Amygdala (tissue), 56 donors: ENCODE results near the gene TAF1C.
"Not testable (repeated sequence)": the region's sequence is repeated elsewhere in the genome, so short reads cannot be mapped to it uniquely, and the experiment has no call there.

Experiments
- DNase-seq, 56 donors: peaks; one replicate each; lab custom pipeline; 2025; lab: John Stamatoyannopoulos, UW

The TAF1C gene

DNA sequence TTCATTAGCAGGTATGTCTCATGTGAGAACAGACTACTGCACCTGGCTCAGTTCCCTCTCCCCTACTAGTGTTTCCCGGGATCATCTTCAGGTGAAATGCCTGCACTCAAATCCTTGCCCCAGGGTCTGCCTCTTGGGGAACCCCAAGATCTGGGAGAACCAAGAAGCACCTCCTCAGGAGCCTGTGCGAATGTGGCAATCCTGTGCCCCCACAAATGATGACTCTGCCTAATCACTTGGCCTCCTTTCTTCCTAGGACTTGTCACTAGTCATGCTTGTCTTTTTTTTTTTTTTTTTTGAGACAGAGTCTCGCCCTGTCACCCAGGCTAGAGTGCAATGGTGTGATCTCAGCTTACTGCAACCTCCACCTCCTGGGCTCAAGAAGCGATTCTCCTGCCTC is 25.8 kb upstream of the TAF1C start:
- DNase-seq = no peak

DNA sequence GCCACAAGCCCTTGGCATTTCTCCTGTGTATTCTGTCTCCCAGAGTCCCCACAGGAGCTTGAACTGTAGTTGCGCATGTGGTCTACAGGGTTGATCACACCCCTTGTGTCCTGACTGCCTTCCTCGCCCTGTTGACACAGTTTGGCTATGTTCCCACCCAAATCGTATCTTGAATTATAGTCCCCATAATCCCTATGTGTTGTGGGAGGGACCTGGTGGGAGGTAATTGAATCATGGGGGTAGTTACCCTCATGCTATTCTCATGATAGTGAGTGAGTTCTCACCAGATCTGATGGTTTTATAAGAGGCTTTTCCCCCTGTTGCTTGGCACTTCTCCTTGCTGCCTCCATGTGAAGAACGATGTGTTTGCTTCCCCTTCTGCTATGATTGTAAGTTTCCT is 25.3 kb upstream of the TAF1C start:
- no peak for DNase-seq

DNA sequence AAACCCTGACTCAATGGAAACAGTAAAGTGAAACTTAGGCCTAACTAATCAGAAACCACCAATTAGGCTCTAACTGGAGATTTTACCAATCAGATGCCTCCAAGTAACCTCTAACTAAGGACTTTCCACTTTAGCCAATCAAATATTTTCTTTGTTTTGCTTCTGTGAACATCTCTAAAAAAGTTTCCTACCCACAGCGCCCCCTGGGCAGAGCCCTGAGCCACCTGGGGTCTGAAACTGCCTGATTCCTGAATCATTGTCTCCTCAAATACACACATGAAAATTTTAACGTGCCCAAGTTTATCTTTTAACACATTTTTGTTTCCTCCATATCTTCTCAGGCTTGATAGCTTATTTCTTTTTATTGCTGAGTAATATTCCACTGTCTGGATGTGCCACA is 23.1 kb upstream of the TAF1C start:
- DNase-seq = no peak

DNA sequence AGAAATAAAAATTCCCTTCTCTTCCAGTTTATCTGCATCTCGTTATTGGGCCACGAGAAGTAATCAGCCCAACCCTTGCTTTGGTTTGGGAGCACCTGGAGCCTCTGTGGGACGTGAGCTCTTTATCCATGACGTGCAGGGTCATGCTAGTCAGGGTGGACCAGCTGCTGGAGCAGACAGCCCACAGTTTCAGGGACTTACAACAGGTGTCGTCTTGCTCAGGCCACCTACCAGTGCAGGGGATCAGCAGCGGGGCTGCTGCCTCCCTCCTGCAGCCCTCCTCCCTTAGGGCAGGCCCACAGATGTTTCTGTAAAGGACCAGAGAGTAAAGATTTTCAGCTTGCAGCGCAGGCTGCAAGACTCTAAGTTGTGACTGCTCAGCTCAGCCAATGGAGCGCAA is 21.0 kb upstream of the TAF1C start:
- DNase-seq = no peak

DNA sequence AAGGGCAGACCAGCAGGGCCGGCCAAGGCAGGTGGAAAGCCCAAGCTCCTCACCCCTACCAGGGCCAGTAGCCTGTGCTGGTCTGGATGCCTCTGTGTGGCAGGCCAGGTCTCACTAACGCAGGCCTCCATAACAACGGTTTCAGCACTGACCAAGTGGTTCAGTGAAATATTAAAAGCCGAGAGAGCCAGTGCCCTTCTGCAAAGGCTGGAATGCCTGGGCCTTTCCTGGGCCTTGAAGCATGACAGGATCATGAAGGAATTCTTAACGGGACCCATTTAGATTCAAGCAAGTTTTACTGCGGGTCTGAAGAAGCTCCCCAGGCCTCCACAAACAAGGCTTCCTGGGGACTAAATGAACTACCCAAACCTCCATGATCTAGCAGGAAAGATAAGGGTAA is 20.4 kb upstream of the TAF1C start:
- no peak for DNase-seq

DNA sequence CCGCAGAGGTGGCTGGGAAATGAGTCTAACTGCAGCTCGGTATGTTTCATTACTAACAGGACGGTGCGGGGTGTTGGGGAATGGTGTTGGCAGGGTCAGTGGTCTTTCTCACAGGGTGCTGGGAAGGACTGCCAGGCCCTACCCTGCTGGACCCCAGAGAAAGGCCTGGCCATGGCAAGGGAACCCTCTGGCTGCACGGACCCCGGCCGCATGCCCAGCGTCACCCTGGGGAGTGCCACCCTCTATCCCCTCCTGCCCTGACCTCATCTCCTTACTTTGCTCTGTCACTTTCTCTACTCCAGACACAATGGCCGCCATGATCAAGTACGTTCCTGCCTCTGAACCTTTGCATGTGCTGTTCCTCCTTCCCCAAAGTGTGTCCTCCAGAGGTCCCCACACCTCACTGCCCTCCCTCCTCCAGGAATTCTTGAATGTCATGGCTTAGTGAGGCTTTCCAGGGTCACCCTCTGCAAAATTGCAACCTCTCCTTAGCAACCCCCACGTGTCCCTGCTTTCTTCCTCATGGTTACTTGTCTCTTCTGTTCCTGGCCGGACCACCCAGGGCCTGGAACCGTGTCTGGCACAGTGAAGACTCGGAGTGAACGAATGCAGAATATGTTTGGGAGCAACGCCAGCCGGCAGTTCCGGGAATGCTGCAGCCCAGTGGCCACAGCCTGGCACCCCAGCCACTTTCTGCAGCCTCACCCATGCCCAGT is 19.3 kb upstream of the TAF1C start:
- no peak for DNase-seq

DNA sequence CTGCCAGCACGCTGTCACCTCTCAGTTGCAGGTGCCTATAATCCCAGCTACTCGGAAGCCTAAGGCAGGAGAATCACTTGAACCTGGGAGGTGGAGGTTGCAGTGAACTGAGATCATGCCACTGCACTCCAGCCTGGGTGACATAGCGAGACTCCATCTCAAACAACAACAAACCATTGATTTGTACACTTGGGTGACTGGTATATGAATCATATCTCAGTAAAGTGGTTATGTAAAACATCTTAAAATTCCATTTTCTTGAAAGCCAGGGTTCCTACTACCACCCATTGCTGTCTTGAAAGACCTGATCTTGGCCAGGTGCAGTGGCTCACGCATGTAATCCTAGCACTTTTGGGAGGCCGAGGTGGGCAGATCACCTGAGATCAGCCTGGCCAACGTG is 18.3 kb upstream of the TAF1C start:
- DNase-seq = not testable (repeated sequence)

DNA sequence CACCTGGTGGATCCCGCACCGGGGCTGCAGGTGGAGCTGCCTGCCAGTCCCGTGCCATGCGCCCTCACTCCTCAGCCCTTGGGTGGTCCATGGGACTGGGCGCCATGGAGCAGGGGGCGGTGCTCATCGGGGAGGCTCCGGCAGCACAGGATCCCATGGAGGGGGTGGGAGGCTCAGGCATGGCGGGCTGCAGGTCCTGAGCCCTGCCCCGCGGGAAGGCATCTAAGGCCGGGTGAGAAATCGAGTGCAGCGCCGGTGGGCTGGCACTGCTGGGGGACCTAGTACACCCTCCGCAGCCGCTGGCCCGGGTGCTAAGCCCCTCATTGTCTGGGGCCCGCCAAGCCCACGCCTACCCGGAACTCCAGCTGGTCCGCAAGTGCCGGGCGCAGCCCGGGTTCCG is 17.7 kb upstream of the TAF1C start:
- not testable (repeated sequence) for DNase-seq

DNA sequence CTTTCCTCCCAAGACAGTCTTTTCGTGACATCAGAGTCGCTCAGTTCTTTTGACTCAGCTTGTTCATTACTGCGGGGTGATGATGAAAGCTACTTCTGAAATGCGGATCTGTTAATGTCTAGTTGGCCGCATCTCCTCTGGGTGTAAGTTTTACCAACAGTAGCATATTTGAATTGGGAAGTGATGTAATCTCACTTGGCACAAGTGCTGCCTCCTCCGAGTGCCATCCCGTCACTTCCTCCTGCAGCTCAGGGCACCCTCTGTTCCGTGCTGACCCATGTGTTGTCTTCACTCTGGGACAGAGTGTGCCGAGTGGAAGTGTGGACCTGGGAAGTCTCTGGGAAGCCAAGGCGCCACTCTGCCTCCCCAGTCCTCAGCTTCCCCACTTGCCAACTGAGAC is 13.0 kb upstream of the TAF1C start:
- DNase-seq = peak in 28 of 56 donors; percentile 8 to 72 (median 44)

DNA sequence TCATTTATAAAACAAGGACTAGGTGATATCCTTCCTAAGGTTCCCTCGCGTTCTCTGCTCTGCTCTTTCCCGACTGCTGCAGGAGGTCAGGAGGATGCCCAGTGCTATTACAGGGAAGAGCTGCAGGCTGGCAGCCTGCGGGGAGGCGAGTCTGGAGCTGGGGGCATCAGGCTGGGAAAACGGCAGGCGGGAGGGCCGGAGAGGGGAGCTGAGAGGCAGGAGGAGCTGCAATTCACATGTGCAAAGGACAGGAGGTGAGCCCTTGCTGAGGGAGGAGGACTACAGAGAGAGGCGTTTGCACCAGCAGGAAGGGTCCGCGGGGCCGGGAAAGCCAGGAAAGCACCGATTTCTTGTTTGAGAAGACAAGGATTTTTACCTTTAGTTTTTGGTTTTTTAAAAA is 12.2 kb upstream of the TAF1C start:
- no peak for DNase-seq

DNA sequence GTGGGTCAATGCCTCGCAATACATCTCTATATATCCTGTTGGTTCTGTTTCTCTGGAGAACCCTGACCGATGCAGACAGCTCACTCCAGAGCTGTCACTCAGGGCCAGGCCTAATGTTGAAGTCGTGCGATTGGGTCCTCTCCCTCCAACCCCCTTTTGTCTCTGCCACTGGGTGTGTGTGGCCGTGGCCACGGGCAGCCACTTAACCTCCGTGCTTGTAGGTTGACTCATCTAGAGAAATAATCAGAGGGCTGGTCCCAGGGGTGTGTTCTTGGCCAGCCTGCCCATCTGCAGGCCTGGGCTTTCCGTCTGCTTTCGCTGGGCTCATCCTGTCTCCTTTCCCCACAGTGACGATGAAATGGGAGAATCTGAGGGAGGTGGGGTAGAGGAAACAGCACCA is 11.5 kb upstream of the TAF1C start:
- DNase-seq = no peak

DNA sequence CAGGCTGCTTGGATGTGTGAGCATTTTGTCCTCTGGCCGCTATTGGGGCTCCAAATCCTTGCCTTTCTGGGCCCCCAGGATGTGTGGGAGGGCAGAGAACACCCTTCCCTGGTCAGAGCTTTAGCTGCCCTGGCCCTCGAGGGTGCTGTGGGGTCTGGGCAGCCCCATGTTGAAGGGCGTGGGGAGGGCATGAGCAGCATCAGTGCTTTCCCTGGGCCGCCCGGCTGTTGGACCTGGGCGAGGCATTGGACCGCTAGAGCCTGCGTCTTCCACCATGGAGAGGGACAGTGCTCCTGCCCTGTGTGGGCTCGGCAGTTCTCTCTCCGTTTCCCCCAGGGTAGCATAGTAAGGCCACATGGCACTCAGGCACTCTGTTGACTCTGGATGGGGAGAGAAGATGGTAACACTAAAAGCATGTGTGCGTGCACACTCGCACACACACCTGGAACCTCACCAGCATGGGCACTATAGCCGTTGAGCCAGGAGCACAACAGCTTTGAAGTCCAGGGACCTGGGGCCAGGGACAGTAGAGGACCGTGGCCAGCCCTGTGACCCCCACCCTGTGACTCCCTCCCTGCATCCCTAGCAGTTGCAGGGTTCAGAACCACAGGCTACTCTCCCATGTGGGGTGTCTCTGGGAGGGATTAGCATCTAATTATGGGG is 10.7 kb upstream of the TAF1C start:
- no peak for DNase-seq

DNA sequence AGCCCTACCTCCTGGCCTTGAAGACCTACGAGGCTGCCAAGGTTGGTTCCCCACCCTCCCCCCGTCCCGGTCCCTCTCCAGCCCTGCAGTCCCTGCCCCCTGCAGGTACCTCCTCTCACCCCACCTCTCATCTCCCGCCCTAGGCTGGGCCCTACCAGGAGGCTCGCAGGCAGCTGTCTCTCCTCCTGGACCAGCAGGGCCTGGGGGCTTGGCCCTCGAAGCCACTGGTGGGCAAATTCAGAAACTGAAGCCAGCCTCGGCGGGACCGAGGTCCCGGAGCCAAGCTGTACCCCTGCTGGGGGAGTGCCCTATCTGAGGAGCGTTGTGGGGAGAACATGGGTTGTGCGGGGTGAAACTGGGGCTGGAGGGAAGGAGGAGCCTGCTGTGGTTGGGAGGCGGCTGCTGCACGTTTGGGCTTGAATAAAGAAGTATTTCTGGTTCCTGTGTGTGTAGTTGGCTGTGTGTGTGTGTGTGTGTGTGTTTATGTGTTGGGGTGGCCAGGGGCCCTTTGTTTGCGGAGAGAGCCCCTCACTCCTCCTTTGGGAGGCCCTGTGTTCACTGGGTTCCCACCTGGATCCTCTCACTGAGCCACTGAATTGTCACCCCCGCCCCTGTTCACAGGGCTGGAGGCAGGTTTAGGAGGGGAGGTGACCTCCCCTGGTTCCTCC is 10.0 kb upstream of the TAF1C start:
- no peak for DNase-seq

DNA sequence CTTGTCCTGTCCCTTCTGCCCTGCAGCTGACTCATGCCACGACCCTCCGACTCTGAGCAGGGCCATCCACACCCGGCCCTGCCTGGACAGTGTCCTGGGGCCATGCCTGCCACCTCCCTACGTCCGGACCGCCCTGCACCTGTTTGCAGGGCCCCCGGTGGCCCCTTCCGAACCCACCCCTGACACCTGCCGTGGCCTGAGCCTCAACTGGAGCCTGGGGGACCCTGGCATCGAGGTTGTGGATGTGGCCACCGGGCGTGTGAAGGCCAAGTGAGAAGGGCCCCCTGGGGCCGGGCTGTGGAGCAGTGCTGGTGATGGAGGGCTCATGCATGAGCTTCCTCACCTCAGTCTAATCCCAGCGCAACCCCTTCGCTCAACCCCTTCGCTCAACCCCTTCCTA is 9.2 kb upstream of the TAF1C start:
- DNase-seq = no peak

DNA sequence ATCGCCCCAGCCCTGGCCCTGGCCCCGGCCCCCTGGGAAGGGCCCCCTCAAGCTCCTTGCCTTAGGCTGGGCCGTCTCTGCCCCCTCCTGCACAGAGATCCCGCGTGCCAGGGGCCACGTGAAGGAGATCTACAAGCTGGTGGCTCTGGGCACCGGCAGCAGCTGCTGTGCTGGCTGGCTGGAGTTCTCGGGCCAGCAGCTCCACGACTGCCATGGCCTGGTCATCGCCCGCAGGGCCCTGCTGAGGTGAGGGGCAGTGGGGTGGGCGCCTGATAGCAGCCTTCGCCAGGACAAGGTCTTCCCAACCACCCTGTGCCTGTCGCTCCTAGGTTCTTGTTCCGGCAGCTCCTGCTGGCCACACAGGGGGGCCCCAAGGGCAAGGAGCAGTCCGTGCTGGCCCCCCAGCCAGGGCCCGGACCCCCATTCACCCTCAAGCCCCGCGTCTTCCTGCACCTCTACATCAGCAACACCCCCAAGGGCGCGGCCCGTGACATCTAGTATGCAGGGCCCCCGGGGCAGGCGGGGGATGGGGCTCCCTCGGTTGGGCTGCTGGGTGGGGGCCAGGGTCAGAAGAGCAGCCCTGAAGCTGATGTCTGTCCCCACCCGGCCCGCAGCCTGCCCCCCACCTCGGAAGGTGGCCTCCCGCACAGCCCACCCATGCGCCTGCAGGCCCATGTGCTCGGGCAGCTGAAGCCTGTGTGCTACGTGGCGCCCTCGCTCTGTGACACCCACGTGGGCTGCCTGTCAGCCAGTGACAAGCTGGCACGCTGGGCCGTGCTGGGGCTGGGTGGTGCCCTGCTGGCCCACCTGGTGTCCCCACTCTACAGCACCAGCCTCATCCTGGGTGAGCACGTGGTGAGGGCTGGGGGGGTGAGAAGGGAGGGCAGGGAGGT is 8.6 kb upstream of the TAF1C start:
- DNase-seq = no peak

DNA sequence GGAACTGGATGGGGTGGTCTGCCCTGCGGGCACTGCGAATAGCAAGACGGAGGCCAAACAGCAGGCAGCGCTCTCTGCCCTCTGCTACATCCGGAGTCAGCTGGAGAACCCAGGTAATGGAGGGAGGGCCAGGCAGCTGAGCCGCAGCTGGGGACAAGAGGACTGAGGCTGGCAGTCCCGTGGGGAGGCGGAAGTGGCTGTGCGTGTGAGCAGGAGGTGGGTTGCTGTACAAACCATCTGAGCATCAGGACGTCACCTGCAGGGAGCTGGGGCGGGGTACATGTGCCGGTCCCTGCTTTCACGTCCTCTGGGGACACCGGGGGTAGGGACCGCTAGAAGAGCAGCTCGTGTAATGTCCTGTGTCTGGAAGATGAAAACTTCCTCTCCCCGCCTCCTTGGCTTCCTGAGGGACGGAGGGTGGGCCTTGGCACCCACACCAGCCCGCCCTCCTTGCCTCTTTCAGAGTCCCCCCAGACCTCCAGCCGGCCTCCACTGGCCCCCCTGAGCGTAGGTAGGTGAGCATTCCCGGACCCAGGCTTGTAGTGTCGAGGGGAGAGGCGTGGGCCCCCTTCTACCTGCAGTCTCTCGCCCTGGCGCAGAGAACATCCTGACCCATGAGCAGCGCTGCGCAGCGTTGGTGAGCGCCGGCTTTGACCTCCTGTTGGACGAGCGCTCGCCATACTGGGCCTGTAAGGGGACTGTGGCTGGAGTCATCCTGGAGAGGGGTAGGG is 7.8 kb upstream of the TAF1C start:
- DNase-seq = no peak

DNA sequence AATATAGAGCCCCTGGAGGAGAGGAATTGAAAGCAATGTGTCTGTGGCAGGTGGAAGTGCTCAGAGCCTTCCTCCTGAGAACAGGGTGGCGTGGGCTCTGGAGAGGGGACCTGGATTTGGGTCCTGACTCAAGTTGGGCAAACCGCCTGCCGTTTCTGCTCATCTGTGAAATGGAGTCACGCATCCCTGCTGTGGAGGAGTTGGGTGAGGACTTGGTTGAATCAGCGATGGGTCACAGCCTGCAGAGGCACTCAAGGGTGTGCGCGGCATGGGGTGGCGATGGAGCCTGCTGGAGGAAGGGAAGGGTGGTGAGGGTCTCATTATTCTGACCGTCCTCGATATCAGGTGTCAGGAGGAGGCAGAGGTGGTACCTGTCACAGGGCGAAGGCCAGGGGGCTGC is 7.2 kb upstream of the TAF1C start:
- no peak for DNase-seq

DNA sequence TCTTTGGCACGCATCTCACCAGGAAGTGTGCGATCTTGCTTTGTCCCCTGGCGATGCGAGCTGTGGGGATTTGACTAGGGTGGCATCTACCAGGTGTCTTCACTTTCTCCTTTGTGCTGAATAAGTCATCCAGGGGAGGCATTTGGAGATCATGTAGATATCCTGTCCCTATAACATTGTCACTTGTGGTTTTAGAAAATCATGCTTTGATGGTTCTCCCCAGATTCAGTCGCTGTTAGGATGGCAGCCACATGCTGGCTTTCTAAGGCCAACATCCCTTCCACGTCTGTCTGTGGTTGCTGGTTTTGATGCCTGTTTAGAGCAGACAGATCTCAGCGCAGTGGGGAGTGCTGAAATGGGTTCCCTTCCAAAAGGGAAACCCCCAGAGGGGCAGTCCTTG is 6.6 kb upstream of the TAF1C start:
- no peak for DNase-seq

DNA sequence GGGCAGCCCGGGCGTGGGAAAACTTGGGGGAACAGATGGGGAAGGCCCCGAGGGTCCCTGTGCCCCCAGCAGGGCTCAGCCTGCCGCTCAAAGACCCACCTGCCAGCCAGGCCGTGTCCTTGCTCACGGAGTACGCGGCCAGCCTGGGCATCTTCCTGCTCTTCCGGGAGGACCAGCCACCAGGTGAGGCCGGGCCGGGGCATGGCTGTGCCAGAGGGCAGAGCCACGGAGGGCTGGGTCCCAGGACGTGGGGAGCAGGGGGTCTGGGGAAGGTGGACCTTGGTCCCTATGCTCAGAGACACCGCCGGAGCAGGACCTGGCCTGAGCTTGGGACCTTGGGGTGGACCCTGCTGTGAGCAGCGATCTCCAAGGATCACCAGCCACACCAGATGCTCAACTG is 4.6 kb upstream of the TAF1C start:
- no peak for DNase-seq

DNA sequence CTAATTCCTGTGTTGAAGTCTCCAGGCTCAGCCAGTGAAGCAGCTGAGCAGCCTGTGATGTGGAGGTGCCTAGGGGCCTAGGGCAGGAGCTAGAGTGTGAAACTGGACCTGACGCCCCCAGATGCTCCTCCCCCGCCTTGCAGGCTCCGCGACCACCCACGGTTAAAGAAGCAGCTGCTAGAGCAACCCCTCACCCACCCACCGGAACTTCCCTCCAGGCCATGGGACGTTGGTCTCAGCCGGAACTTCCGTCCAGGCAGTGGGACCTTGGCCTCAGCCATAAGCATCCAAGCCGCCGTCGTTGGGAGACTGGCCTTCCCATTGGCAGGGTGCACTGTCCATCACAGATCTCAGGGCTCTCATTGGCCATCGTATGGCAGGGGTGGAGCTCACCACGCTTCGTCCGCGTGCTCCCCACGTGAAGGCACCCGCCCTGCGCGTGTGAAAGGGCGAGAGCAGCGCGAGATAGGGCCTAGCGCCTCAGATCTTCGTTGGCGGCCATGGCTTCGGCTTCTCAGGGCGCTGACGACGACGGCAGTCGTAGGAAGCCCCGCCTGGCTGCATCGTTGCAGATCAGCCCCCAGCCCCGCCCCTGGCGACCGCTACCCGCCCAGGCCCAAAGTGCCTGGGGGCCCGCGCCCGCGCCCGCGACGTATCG is 4.0 kb upstream of the TAF1C start, which contains the start of gene ADAD2:
ADAD2 (plus strand) TSS at position 427 of the 658 bp plus-strand sequence; CDS start at position 501, 74 bp downstream.
- DNase-seq = no peak
